Heart left ventricle (tissue), 16 donors: ENCODE results near the gene PSMG4. TPM values are rescaled to one million over a fixed set of nuclear protein-coding genes. Genes with fewer than 3 reads are reported as not detected.

Experiments
- ATAC-seq, 4 donors: fragments of 200-7000 bp; cut with Tn5 transposase; one replicate each; pipeline ENCODE4 v1.9.1; 2020 to 2022; ENCODE audit warnings: moderate library complexity in 4 of 4, mild to moderate bottlenecking in 3 of 4, moderate number of reproducible peaks in 1 of 4
- DNase-seq, 5 donors: peaks; one replicate each; pipeline ENCODE4 v3.0.0-alpha.2; 2020
- H3K27ac ChIP-seq, 12 donors: fragments of 200-600 bp; sonication (generic) in 4 of 12; one replicate each; pipeline versions ENCODE4 v1.5.0 to v1.8.0; 2016 to 2022; ENCODE audit warnings: mild to moderate bottlenecking in 2 of 12
- H3K27me3 ChIP-seq, 9 donors: fragments of 200-600 bp; sonication (generic) in 2 of 9; one replicate each; pipeline versions ENCODE4 v1.5.1 to v1.8.0; 2016 to 2022; ENCODE audit warnings: mild to moderate bottlenecking in 3 of 9
- H3K36me3 ChIP-seq, 9 donors: fragments of 200-600 bp; sonication (generic) in 2 of 9; one replicate each; pipeline versions ENCODE4 v1.5.0 to v1.8.0; 2018 to 2022; ENCODE audit warnings: mild to moderate bottlenecking in 2 of 9
- H3K4me1 ChIP-seq, 12 donors: fragments of 200-600 bp; sonication (generic) in 4 of 12; one replicate each; pipeline versions ENCODE4 v1.5.0 to v1.8.0; 2016 to 2022; ENCODE audit warnings: mild to moderate bottlenecking in 3 of 12
- H3K4me3 ChIP-seq, 12 donors: fragments of 200-600 bp; sonication (generic) in 4 of 12; one replicate each; pipeline versions ENCODE4 v1.5.0 to v1.8.0; 2017 to 2022; ENCODE audit warnings: mild to moderate bottlenecking in 9 of 12, moderate library complexity in 4 of 12
- H3K9me3 ChIP-seq, 12 donors: fragments of 200-600 bp; sonication (generic) in 4 of 12; one replicate each; pipeline versions ENCODE4 v1.5.0 to v1.8.0; 2016 to 2022; ENCODE audit warnings: mild to moderate bottlenecking in 1 of 12
- POLR2A ChIP-seq, 2 donors: fragments of 450-650 bp; IDR thresholded peaks; one replicate each; pipeline ENCODE4 v1.6.1; 2017; ENCODE audit warnings: antibody characterized with exemption in 2 of 2, mild to moderate bottlenecking in 2 of 2, moderate library complexity in 2 of 2
- WGBS, 4 donors: extraction: QIAGEN DNeasy Blood & Tissue Kit in 2 of 4; methylation state at CpG; one replicate each; pipeline versions ENCODE4 v1.1.5 to v1.1.7; 2013 to 2018; 5-methylcytosine and 5-hydroxymethylcytosine counted together
- intact Hi-C, 10 donors: fragments of 100-400 bp; cut with DNase I; formaldehyde crosslinking; loops; one replicate each; pipeline versions ENCODE4 v1.11.1 to v1.14.2; 2022
- polyA plus RNA-seq, 2 donors: library from polyadenylated mRNA; stranded (reverse); fragments of 200-250 nt; gene quantifications; one replicate each; pipeline ENCODE4 v1.2.3, GENCODE V29; 2013
- total RNA-seq, 9 donors: library from RNA; depleted of rRNA in 2 of 9; stranded (reverse); fragments of >200 nt in 2 of 9; fragmentation: NEBNext Ultra II Directional in 3 of 9; extraction: Animal tissue kit (Norgen Biotek cat#: 25700) in 3 of 9; gene quantifications; one replicate each; pipeline versions ENCODE4 v1.1.0 to v1.2.4, GENCODE V29; 2016 to 2023
- TF ChIP-seq, protein P1 (sequence below), 12 donors: fragments of 200-600 bp; sonication (generic) in 4 of 12; IDR thresholded peaks; one replicate each; pipeline versions ENCODE4 v1.5.0 to v1.8.0; 2018 to 2022; ENCODE audit warnings: antibody characterized with exemption in 12 of 12, mild to moderate bottlenecking in 5 of 12
- donor health status: ischemic (EF 13 %, LVEDD 7.1; RV severe dilation, severe dysfunction).
- donor health status: healthy with polysubstance abuse.
- donor health status: DM: no; HTN: yes; CAD: no.
- donor health status: DM: no; HTN: no; CAD: no.
- donor health status: ischemic (EF 25% LVEDD 6.9; RV normal size, moderate dysfunction).
- donor health status: ischemic (EF 25% LVEDD 5.7; RV mildly dilated, moderate dysfunction).
- donor health status: healthy.
- donor health status: DM: yes; HTN: yes; CAD: no.
- donor health status: ischemic (EF 35%, LVEDD 5.7; RV mildly dilated, moderate dysfunction).
- donor health status: nonischemic (EF 11% LVEDD 7.7; RV severe dilation, severe dysfunction).
- donor health status: DM: yes; HTN: yes; CAD: no.
- donor health status: PGD.
- donor health status: ischemic (EF 29% LVEDD 5.4; RV normal size, mild dysfunction).
- donor health status: nonischemic (EF 23%, LVEDD 6.1; RV moderate dilation, normal function).

The PSMG4 gene
- total and polyA plus RNA-seq, 11 donors: 6.2 to 21.7 (median 9.7) TPM

DNA sequence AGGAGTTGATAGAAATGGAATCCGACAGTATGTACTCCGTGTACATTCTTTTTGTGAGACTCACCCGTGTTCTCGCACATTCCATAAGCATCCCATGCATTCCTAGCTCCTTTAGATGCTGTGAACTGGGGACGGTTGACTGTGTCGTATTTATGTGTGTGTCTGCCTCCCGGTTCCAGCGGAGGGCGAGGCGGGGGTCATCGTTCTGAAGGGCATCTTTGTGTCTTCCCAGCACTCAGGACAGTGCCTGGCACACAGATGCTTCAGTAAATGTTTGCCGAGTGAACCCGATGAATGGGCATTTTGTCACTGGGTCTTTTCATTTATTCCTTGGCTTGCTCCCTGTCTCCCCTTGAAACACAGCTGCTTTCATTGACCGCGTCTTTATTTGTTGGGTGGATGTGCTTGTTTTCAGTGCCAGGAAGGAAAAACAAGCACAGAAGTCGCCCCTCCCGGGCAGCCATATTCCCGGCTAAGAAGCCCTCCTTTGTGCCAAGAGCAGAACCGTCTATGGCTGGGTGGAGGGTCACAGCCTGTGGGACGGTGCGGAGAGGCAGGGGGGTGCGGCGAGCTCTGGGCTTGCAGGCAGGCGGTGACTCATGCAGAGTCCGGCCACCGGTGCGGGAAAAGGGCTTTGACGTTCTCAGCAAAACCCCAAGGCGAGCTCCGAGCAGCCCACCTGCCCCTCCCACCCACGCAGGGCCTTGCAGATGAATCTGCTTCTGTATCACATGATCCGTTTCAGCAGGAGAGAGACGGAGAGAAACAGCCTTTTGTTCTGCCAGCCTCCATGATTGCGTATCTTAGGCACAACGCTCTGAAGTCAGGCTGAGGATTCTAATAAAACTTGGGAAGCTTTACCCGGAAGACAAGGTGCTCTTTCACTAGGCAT, 11.2 kb upstream of the PSMG4 start:
- H3K9me3 ChIP-seq: no peaks in the 10 kb centered on the region
- TF ChIP-seq, protein P1, sequence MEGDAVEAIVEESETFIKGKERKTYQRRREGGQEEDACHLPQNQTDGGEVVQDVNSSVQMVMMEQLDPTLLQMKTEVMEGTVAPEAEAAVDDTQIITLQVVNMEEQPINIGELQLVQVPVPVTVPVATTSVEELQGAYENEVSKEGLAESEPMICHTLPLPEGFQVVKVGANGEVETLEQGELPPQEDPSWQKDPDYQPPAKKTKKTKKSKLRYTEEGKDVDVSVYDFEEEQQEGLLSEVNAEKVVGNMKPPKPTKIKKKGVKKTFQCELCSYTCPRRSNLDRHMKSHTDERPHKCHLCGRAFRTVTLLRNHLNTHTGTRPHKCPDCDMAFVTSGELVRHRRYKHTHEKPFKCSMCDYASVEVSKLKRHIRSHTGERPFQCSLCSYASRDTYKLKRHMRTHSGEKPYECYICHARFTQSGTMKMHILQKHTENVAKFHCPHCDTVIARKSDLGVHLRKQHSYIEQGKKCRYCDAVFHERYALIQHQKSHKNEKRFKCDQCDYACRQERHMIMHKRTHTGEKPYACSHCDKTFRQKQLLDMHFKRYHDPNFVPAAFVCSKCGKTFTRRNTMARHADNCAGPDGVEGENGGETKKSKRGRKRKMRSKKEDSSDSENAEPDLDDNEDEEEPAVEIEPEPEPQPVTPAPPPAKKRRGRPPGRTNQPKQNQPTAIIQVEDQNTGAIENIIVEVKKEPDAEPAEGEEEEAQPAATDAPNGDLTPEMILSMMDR (IDR thresholded peaks at IDR 0.05): no peak
- peak overlapping the region in 1 of 12 donors; percentile 49 for H3K27ac ChIP-seq
- ATAC-seq (peak in 3 of 4 donors; percentile 45 to 64 (median 61)), DNase-seq (peak in 4 of 5 donors; percentile 39 to 74 (median 63))
- WGBS, 4 donors: 41 to 48% (median 43%) methylated on average over 34 to 36 of the region's 36 CpGs
- no peaks in the 10 kb centered on the region for H3K36me3 ChIP-seq
- peak overlapping the region in 10 of 12 donors; percentile 11 to 51 (median 24) for H3K4me3 ChIP-seq
- H3K27me3 ChIP-seq: peaks cover 0 to 20% (median 0%) of the 10 kb centered on the region in 9 donors
- intact Hi-C loops: no loop called here
- peaks cover 0 to 32% (median 11%) of the 10 kb centered on the region in 12 donors for H3K4me1 ChIP-seq

GRCh38 chr6:3249821-3250220, 8.9 kb upstream of the PSMG4 start:
- Histone ChIP-seq H3K4me3 (no peak overlapping the region), H3K36me3 (no peaks in the 10 kb centered on the region), H3K9me3 (no peaks in the 10 kb centered on the region), H3K27ac (no peak overlapping the region), H3K27me3 (peaks cover 0 to 20% (median 0%) of the 10 kb centered on the region in 9 donors), H3K4me1 (peaks cover 0 to 32% (median 11%) of the 10 kb centered on the region in 12 donors)
- DNase-seq: no peak
- intact Hi-C loops: loop anchor here in 8 of 10 donors (2.0 to 10.0 kb wide), 5 partner anchors 85 to 255 kb away; partner anchors contain the start of genes TUBB2A (in 4 of the 8) and NQO2 (in 3 of the 8)
- TF ChIP-seq, protein P1 (IDR thresholded peaks at IDR 0.05): no peak
- no peak for TF ChIP-seq POLR2A (IDR thresholded peaks at IDR 0.05)
- no peak for ATAC-seq
- WGBS, 4 donors: 88 to 100% (median 96%) methylated on average over 3 of the region's 3 CpGs

- Histone ChIP-seq H3K27ac (no peak overlapping the region), H3K27me3 (peaks cover 0 to 20% (median 0%) of the 10 kb centered on the region in 9 donors), H3K9me3 (no peaks in the 10 kb centered on the region), H3K36me3 (no peaks in the 10 kb centered on the region), H3K4me3 (no peak overlapping the region), H3K4me1 (peaks cover 0 to 32% (median 11%) of the 10 kb centered on the region in 12 donors)
- ATAC-seq (peak in 2 of 4 donors; percentile 12 to 13), DNase-seq (no peak)
- TF ChIP-seq POLR2A (IDR thresholded peaks at IDR 0.05): no peak
- TF ChIP-seq, protein P1 (IDR thresholded peaks at IDR 0.05): no peak
- intact Hi-C loops: loop anchor here in 8 of 10 donors (2.0 to 10.0 kb wide), 5 partner anchors 85 to 255 kb away; partner anchors contain the start of genes TUBB2A (in 4 of the 8) and NQO2 (in 3 of the 8)
- WGBS, 4 donors: 69 to 81% (median 72%) methylated on average over 9 of the region's 9 CpGs
These were observed 8.5 kb upstream of the PSMG4 start for GRCh38 chr6:3250231-3250675.
